ENCODE data around the gene ZNF142. TPM values are rescaled to one million over a fixed set of nuclear protein-coding genes. Genes with fewer than 3 reads are reported as not detected.

The ZNF142 gene
- total and polyA plus RNA-seq, 2 of the 8 experiments (the other 6 are each of a cell fraction or from before 2014, with no cell fraction given): 9.4 to 32.5 TPM

DNA sequence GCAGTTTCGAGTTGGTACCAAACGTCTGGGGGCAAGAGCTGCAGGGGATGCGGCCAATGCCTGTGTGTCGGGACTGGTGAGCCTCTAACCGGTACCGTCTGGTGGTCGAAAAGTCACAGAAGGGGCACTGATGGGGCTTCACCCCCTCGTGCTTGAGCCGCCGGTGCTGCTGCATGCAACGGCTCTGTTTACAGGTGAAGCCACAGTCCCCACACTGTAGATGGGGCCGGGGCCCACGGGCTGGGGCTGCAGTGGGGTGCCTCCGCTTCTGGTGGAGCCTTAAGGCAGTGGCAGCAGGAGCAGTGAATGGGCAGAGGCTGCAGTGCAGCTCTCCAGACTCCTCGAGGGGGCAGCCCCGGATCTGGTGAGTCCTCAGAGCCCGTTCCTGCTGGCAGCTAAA, 16.6 kb downstream of the ZNF142 start:
- peaks cover 46 to 80% (median 70%) of the 10 kb centered on the region in 4 experiments for H3K36me3 ChIP-seq (ENCODE audit: control insufficient read depth in 2 of 4, insufficient read depth in 4 of 4, low read length in 3 of 4)
- peaks cover 2 to 10% of the 10 kb centered on the region in 2 experiments for H4K20me1 ChIP-seq (replicated peaks in 1 of 2; ENCODE audit: control insufficient read depth in 1 of 2, insufficient read depth in 2 of 2, low read length in 2 of 2)
- no peaks in the 10 kb centered on the region; the same call in 1 of the 2 replicates for H3K79me1 ChIP-seq (ENCODE audit: low read depth, low read length)
- no peak overlapping the region for H4K8ac ChIP-seq (ENCODE audit: extremely low read depth, insufficient read depth, low read length)
- H4K91ac ChIP-seq (replicated peaks; ENCODE audit: insufficient read length, low read length): no peak overlapping the region
- no peaks in the 10 kb centered on the region for H3K27me3 ChIP-seq (replicated peaks in 1 of 4; ENCODE audit: control insufficient read depth in 3 of 4, extremely low read depth in 1 of 4, insufficient read depth in 3 of 4, low read length in 3 of 4)
- no peak for DNase-seq (ENCODE audit: low read depth in 1 of 2, low spot score in 2 of 2)
- no peak overlapping the region for H2BK20ac ChIP-seq (ENCODE audit: low read length)
- H3K9ac ChIP-seq (replicated peaks in 1 of 4; ENCODE audit: extremely low read depth in 1 of 4, low read depth in 3 of 4, low read length in 3 of 4): no peak overlapping the region
- H2AK5ac ChIP-seq (ENCODE audit: low read depth, low read length): no peak overlapping the region
- H4K5ac ChIP-seq (ENCODE audit: insufficient read length, low read depth, low read length): no peak overlapping the region
- no peak overlapping the region for H2BK120ac ChIP-seq (replicated peaks; ENCODE audit: low read depth, low read length)
- no peak overlapping the region for H2AFZ ChIP-seq (ENCODE audit: low read length)
- H3K79me2 ChIP-seq (ENCODE audit: control insufficient read depth in 1 of 2, insufficient read depth in 2 of 2, low read length in 2 of 2): no peaks in the 10 kb centered on the region
- H3K27ac ChIP-seq (ENCODE audit: low read depth, low read length): no peak overlapping the region
- no peak overlapping the region for H3K14ac ChIP-seq (ENCODE audit: insufficient read length)
- H2BK15ac ChIP-seq (ENCODE audit: low read length): no peak overlapping the region
- H2BK12ac ChIP-seq (ENCODE audit: low read depth, low read length): no peak overlapping the region
- no peaks in the 10 kb centered on the region for H3K9me3 ChIP-seq (ENCODE audit: insufficient read depth in 2 of 2, low read depth in 1 of 2, low read length in 1 of 2)
- TF ChIP-seq GTF2F1 (IDR thresholded peaks at IDR 0.05; ENCODE audit: borderline replicate concordance, low read depth, low read length) (no peak), HDAC2 (IDR thresholded peaks at IDR 0.05; ENCODE audit: borderline replicate concordance in 1 of 2, low read depth in 2 of 2, low read length in 2 of 2) (no peak), E2F6 (IDR thresholded peaks at IDR 0.05) (no peak)
- no peak overlapping the region for H3K23ac ChIP-seq (ENCODE audit: insufficient read length)
- FAIRE-seq: no peak
- no peaks in the 10 kb centered on the region for H3K23me2 ChIP-seq (ENCODE audit: low read depth, low read length)
- H3K4me3 ChIP-seq (ENCODE audit: extremely low read depth in 1 of 4, insufficient read depth in 2 of 4, low read depth in 3 of 4, low read length in 4 of 4): no peak overlapping the region
- WGBS, 2 experiments (ENCODE audit: extremely low coverage in 1 of 2, insufficient coverage in 1 of 2, insufficient read length in 1 of 2, insufficient replicate concordance in 2 of 2, low coverage in 1 of 2, low lambda C conversion rate in 2 of 2, missing lambda C conversion rate in 1 of 2): 92% methylated on average over 14 of the region's 17 CpGs; no CpG with 5 or more reads in 1 of the 2 experiments
- no peak overlapping the region for H2BK5ac ChIP-seq (ENCODE audit: low read depth, low read length)
- no peaks in the 10 kb centered on the region for H3K4me1 ChIP-seq (replicated peaks in 1 of 4; ENCODE audit: control insufficient read depth in 3 of 4, insufficient read depth in 4 of 4, low read length in 3 of 4)
- CTCF ChIA-PET (ENCODE audit: partially characterized antibody): interaction anchor here (1.0 to 2.3 kb wide), 3 partner anchors 11 to 16 kb away, joined by 4 to 10 read pairs (median 7); partner anchors contain the start of genes BCS1L and ZNF142
- POLR2A ChIA-PET (ENCODE audit: partially characterized antibody): interaction anchor here (0.9 to 1.4 kb wide), 3 partner anchors 15 to 67 kb away, joined by 3 to 4 read pairs (median 3); partner anchors contain the start of gene TTLL4
- H3K4ac ChIP-seq (replicated peaks; ENCODE audit: insufficient read length, low read depth, low read length): no peak overlapping the region
- H3K56ac ChIP-seq (replicated peaks; ENCODE audit: insufficient read length, low read depth, low read length): no peak overlapping the region
- H3K18ac ChIP-seq (ENCODE audit: extremely low read depth, low read length): no peak overlapping the region
- no peak overlapping the region for H3K4me2 ChIP-seq (ENCODE audit: insufficient read depth in 1 of 2, low read depth in 2 of 2, low read length in 2 of 2)

Data from H1 (cell line).